GM21423 (cell line): ENCODE results near the gene SCN9A.
"Not testable (repeated sequence)": the region's sequence is repeated elsewhere in the genome, so short reads cannot be mapped to it uniquely, and the experiment has no call there.

Source experiments
- ATAC-seq: cut with Tn5 transposase; IDR thresholded peaks from one replicate; pipeline ENCODE4 v1.9.1; 2021; ENCODE audit warnings: mild to moderate bottlenecking, moderate library complexity; ENCODE audit not compliant: unreplicated experiment

The SCN9A gene

DNA sequence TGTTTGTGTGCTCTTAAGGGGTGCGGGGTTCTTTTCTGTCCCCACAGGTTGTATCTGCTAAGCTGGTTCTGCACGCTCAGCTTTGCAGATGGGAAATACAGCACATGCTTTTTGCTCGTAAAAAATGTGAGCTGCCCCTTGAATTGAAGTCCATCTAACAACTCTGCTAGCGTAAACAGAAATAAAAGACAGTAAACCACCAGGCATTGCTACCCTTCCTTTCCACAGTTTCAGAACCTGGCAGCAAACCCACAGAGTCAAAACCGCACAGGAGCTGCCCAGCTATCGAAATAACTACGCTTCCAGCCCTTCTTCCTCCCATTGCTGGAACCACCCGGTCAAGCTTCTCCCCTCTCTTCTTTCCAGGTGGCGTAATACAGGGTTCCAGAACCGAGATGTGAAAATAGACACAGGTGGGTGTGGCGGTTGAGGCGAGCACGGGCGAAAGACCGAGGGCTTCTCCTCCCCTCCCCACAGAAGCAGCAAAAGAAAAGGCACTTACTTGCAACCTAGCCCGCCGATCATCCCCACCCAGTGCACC lies 479 bp downstream of the SCN9A start:
- ATAC-seq, result peak; percentile 23

DNA sequence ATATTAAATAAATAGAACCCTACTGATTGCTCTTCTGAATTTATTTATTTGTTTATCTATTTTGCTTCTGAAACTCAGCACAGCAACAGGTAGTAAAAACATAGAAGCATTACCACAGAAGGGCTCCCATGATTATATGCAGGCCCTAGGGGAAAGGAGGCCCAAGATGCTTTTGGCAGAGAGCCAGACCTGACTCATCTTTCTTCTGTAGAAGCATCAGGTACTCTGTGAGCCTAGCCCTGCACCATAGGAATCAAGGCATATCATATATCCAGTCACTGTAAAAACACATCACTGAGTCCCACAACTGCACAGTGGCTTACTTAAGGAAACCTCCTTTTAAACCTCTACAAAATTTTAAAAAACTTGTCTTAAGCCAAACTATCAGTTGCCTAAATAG lies 1.8 kb downstream of the SCN9A start:
- no peak for ATAC-seq

DNA sequence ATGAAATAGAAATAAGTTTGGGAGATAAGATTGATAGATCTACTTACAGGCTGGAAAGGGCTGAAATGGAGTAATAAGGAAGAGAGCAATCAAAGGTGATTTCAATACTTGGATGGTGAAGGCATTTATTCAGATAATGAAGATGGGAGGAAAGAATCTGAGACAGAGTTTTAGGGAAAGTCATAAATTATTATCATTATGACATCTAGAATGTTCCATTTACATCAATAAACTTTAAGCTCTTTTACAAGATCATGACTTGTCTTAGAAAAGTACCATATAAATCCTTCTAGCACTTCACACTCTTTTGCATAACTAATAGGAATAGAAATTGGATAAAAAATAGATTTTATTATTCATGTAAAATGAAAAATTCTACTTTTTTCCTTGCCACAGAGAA lies 2.2 kb downstream of the SCN9A start:
- no peak for ATAC-seq

DNA sequence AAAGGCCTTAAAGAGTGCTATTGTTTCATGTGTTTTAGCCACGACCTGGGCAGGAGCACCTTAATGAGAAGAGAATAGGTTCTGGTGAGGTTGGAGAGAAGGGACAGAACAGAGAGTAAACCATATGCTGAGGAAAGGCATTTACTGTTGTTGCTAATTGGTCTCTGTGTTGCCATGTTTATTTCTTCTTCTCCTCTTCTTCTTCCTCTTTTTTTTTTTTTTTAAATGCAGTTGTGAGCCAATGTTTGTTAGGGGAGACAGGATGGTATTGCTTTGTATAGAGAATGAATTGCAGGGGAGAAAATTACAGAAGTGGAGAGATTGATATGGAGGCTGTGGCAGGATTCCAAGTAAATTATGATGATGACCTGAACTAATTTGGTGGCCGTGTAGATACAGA lies 2.6 kb downstream of the SCN9A start:
- no peak for ATAC-seq

GRCh38 chr2:166372046-166372445 lies 3.7 kb downstream of the SCN9A start:
- no peak for ATAC-seq

DNA sequence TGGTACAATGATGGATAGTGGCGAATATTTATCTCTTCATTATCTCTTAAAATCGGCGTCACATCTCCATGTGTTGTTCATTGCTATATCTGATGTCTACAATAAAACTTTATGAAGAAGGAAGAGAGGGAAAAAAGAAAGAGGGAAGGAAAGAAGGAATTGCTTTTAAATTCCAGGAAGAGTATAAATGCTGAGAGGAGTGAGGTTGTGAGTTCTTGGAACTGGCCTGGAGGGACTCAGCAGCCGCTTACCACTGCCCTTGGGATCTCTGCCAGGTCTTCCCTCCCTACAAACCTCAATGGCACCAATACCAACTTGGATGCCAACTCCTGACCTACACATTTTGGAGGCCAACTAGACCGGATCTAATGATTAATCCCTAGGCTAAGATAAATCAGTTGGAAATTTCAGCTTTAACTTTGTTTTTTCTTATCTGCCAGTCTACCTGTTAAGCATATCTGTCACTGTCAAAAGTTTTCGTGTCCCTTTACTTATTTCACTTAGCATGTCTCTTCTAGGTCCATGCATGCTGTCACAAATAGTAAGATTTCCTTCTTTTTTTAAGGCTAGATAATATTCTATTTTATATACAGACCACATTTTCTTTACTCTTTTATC lies 9.8 kb downstream of the SCN9A start:
- no peak for ATAC-seq

DNA sequence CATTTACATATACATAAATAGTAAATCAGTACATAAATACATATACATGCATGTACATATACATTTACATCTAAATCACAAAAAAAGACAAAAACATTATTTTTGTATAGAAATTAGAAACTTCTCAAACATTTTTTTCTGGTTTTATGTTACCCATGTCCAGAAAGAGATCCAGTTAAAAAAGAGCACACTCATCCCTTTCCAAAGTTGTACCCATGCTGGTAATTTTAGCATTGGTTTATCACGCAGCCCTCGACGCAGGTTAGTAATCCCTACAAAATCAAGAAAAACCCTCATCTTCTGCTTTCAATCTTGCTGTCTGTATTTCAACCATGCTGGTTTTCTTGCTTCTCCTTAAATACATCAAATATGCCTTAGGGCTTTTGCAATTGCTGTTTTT lies 10.5 kb downstream of the SCN9A start:
- no peak for ATAC-seq

DNA sequence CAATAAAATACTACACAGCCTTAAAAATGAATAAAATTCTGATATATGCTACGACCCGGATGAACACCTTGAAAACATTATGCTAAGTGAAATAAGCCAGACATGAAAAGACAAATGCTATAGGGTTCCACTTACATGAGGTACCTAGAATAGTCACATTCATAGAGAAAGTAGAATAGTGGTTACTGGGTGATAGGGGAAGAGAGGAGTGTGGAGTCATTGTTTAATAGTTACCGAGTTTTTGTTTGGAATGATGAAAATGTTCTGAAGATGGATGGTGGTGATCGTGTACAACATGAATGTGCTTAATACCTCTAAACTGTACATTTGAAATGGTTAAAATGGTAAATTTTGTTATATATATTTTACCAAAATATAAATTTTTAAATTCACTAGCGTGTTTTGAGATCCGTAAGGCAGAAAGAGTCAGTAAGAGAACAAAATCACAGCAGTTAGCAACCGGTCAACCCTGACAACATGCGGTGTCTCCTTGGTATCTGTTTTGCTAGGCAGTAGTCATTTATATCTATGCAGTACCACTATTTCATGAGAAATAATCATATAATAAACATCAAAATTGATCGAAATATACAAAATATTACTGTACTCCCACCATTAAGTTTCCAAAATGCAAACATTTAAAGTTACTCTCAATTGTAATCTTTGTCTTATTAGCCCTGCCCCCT lies 11.1 kb downstream of the SCN9A start:
- no peak for ATAC-seq

- ATAC-seq, result no peak
These were observed 14.2 kb downstream of the SCN9A start for GRCh38 chr2:166361351-166362153.

DNA sequence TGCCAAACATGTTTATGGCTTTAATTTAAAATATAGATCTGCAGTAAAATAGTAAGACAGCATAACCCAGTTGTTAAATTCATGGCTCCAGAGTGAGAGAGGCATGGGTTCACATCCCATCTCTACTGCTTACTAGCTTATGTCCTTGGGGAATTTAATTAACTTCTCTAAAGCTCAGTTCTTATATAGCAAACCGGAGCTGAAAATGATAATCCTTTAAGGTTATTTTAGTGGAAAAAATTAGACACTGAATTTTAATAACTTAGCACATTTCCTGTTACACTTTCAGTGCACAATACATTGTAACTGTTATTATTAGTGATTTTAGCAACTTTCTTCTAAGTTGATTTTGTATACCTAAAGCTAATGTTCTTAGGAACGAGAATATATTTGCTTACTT lies 14.8 kb downstream of the SCN9A start:
- no peak for ATAC-seq

DNA sequence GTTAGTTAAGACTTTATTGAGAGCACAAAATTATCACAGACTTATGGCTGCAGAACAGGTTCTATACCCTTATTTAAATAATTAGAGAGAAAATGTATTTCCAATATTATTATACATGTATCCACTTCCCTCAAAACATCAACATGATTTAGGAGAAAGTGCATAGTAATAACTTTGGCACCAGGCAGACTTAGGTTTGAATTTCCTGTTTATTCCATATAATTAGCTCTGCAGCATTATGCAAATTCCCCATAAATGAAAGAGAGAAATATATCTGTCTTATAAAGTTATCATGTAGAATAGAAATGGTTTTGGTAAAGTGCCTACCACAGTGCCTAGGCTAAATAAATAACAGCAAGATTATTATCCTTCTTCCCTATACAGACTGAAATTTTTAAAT lies 15.3 kb downstream of the SCN9A start:
- ATAC-seq, result no peak

DNA sequence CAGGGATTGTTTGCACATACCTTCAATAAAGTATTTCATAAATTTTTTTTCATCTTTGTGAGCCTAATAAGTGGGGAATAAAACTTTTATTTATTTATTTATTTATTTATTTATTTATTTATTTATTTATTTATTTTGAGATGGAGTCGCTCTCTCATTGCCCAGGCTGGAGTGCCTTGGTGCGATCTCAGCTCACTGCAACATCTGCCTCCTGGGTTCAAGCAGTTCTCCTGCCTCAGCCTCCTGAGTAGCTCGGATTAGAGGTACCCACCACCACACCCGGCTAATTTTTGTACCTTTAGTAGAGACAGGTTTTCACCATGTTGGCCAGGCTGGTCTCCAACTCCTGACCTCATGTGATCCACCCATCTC lies 17.8 kb downstream of the SCN9A start:
- ATAC-seq, result not testable (repeated sequence)

DNA sequence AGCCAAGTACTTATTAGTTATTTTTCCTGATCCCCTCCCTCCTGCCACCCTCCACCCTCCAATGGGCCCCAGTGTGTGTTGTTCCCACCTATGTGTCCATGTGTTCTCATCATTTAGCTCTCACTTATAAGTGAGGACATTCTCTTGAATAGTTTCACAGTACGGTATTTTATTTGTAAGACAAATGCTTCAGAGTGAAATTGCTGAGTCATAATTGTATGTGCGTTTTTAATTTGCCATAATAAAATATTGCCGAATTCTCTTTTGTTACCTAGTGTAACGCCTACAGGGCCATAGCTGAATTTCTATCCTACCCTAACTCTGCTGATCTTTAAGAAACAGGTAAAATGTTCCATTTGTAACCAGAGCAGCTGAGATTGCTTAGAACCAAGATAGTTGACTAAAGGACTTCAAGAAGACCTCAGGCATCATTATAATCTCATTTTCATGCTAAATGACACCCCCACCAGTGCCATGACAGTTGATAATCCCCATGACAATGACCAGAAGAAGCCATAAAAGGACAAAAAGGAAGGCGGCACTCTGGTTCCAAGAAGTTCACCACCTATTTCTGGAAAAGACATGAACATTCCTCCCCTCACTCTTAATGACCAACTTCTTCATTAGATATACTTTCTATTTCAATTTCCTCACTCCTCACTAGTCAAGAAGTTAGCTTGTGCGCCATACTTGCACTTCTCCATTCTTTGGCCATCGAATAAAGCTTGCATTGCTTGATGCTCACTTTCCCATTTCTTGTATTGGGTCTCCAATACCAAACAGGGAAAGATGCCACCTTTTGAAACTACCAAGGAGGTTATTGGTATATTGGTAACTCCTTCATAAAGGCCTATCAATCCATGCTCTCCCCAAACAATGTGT lies 18.4 kb downstream of the SCN9A start:
- no peak for ATAC-seq

DNA sequence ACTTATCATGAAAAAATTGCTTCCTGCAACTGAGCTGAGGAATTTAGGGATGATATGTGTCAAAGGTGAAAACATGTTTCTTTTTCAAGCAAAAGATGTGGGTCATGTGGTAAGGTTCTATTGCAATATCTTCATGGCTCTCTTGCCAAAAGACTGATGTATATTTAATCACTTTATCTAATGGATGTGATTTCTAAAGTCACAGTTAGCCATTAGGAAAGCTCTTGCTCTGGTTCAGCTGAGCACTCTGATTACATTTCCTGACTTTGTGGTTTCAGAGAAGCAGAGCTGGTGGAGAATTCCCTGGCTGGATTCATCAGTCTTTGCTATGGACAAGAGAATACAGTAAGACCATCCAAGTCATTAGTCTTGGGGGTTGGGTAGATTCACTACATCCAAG lies 24.4 kb downstream of the SCN9A start:
- no peak for ATAC-seq

GRCh38 chr2:166350525-166350924 lies 25.2 kb downstream of the SCN9A start:
- ATAC-seq, result no peak

DNA sequence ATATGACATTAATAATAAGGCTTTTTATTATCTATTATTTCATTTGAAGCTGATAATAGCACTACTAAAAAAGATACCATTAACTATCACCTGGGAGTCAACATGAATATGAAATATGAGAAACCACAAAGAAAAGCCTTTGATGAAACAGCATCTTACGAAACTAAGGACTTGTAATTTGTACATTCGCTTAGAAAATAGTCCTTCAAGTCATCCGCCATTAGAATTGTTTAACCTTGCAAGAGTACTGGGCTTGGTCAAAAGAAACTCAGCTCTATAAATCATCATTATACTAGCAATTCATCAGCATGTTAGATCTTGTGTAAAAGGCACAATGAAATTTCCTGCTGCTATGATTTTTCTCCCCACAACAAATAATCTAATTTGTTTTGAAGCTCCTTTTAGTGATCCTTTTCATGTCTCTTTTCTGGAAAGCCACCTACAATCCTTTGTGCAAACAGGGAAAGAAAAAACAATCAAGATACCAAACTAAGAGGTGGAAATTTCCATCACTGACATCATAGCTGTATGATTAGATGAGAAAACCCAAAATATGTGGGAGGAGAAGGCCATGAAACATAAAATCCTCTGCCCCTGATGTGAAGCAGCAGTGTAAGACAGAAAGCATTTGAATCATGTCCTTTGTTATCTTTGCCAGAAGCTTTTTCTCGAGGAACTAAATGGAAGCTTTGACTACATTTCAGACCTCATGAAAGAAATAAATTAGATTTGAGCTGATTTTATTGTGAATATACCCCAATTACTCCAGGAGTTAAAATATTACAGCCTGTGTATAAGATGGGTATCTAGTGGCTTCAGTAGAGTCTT lies 31.2 kb downstream of the SCN9A start:
- ATAC-seq, result no peak

DNA sequence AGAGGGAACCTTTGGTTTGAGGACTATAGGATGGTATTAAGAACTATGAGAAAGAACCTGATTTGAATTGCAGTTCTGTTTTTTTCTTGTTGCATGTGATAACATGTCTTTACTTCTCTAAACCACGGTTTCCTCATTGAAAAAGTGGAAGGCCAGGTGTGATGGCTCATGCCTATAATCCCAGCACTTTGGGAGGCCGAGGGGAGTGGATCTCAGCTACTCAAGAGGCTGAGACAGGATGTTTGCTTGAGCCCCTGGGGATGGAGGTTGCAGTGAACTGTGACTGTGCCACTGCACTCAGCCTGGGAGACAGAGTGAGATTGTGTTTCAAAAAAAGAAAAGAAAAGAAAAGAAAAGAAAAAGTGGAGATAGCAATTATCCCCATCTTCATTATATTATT lies 32.3 kb downstream of the SCN9A start:
- no peak for ATAC-seq

DNA sequence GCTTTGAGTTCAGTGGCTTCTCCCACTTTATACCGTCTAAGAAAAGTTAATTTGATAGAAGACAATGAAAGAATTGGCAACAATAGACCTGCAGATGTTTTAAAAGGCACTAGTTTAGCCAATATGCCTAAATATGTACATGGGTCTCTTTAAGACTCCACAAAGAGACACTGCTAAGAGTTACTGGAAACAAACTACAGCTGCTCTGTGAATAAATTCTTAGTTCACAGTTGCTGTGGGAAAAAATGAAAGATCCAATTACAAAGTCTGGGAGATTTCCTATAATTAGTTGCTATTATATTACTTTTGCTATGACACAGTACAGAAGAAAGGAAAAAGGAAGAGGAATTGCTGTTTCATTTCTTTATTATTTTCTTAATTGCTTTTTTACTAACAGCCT lies 34.3 kb downstream of the SCN9A start:
- no peak for ATAC-seq

DNA sequence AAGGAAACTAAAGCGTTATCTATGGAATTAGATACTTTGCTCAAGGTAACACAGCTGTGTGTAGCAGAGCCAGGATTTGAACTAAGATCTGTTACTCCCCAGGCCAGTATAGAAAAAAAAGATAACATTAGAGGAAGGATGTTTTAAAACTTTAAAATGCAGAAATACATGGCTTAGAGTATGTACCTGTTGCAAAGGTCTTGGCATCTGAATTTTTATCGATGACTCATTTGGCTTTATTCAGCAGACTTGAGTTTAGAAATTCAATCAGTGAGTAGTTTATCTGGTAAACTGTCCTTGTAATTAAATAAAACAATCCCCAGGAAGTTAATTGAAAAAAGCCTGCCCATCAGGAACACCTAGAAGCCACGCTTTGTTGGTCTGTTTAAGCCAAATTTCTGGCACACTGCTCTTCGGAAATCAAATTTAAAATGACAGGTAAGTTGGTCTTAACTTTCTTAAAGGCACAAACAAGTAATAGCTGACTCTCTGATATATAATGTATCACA lies 36.9 kb downstream of the SCN9A start:
- no peak for ATAC-seq

- ATAC-seq, result no peak
These were observed 37.8 kb downstream of the SCN9A start for GRCh38 chr2:166337932-166338331.
